Sciatic nerve (tissue), 2 donors: ENCODE measurements around the gene CAMK1G. TPM values are rescaled to one million over a fixed set of nuclear protein-coding genes. Genes with fewer than 3 reads are reported as not detected.

ENCODE experiments used
- ATAC-seq: fragments of 200-7000 bp; cut with Tn5 transposase; one replicate; pipeline ENCODE4 v1.9.1; 2020; ENCODE audit warnings: mild to moderate bottlenecking, moderate library complexity
- DNase-seq: peaks from one replicate; pipeline ENCODE4 v3.0.0-alpha.2; 2020; ENCODE audit warnings: low spot score
- intact Hi-C: fragments of 100-400 bp; cut with DNase I; formaldehyde crosslinking; loops from one replicate; pipeline ENCODE4 v1.14.2; 2022
- total RNA-seq: library from RNA; stranded (reverse); fragmentation: NEBNext Ultra II Directional; extraction: Animal tissue kit (Norgen Biotek cat#: 25700); gene quantifications from one replicate; pipeline ENCODE4 v1.2.1, GENCODE V29; 2021
- donor health status: DM: no; HTN: no; CAD: no.
- donor health status: DM: no; HTN: no; CAD: no.

CAMK1G gene
- total RNA-seq, 1 donor from 2014 or later, result 0.18 TPM

DNA sequence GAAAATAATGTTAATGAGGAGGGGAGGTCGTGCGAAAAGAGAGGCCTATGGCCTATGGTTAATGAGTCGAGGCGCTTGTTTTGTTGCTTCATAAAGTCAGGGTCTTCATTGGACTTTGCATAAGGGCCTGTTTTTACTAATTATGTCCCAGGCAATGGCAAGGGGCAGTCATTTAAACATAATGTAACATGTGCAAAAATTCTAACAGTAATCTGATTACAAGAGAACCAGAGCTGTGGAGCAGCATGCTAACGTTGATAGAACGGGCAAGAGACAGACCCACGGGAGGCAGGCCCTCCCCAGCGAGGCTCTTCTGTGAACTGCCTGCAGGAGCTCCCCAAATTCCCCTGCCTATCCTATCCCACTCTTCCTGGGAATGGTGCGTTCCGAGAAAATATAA is 22.6 kb upstream of the CAMK1G start:
- intact Hi-C loops, result no loop called here
- DNase-seq, result no peak
- ATAC-seq, result no peak

DNA sequence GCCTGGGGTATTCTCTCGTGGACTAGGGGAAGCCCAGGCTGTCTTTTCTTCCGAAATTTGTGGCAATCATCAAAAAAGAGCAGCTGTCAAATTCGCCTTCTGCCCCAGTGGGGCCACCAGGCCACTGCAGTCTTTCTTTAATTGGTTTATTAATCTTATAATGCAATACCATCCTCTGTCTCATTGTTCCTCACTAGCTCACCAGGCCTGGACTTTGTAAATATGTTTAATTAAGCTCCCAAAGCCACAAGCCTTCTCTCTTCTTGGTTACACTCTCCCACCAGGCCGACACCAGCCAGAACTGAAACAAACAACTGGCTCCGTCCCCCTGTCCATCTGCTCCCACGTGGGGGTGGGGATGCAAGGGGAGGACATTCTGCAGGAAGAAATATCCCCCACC is 22.0 kb upstream of the CAMK1G start:
- intact Hi-C loops, result no loop called here
- DNase-seq, result no peak
- ATAC-seq, result no peak

GRCh38 chr1:209564849-209565248 is 18.7 kb upstream of the CAMK1G start:
- no peak for ATAC-seq
- DNase-seq, result no peak
- intact Hi-C loops, result no loop called here

GRCh38 chr1:209565759-209566678 is 17.5 kb upstream of the CAMK1G start:
- DNase-seq (peak; percentile 81), ATAC-seq (peak; percentile 87)
- intact Hi-C loops, result no loop called here

GRCh38 chr1:209567698-209568175 is 15.8 kb upstream of the CAMK1G start:
- ATAC-seq (no peak), DNase-seq (no peak)
- intact Hi-C loops, result no loop called here

DNA sequence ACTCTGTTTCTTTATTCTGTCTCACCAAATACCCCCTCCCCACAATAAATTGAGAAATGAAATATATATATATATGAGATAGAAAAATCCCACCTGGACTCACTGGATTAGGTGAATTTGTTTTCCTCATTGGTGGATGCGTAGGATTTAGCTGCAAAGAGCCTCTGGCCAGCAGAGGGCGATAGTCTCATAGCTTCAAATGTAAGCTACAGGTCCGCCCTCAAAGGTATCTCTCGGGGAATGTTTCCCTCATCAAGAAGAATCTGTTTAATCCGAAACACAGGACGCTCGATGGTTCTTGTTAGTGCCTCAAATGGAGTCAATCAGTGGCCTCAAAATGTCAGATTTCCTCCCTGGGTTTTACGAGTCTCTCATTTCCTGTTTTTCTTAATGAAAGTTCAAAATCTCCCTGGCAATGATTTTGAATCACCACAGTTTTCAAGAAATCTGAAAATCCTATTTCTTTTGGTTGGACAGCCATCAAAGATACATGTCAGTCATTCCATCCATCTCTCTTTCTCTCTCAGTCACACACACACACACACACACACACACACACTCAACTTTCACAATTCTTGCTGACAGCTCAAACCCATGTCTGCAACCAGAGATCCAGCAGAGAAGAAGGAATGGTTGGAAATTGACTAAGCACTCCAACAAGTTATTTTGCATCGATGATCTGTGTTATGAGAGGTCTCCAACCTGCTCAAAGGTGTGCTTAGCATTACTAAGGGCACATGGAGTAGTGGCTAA is 13.9 kb upstream of the CAMK1G start:
- peak; percentile 62 for ATAC-seq
- DNase-seq, result peak; percentile 87
- intact Hi-C loops, result no loop called here

DNA sequence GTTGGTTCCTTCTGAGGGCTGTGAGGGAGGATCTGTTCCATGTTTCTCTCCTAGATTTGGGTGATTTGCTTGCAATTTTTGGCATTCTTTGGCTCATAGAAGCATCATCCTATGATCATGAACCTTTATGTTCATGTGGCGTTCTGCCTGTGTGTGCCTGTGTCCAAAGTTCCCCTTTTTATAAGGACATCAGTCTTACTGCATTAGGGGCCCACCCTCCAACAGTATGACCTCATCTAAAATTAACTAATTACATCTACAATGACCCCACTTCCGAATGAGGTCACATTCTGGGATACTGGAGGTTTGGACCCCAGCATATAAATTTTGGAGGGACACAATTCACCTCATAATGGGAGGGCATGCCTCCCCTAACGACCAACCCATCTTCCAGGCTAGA is 12.8 kb upstream of the CAMK1G start:
- ATAC-seq (no peak), DNase-seq (no peak)
- intact Hi-C loops, result no loop called here

- peak; percentile 93 for ATAC-seq
- intact Hi-C loops, result no loop called here
- peak; percentile 88 for DNase-seq
Measured at GRCh38 chr1:209576392-209577197, 6.9 kb upstream of the CAMK1G start.

DNA sequence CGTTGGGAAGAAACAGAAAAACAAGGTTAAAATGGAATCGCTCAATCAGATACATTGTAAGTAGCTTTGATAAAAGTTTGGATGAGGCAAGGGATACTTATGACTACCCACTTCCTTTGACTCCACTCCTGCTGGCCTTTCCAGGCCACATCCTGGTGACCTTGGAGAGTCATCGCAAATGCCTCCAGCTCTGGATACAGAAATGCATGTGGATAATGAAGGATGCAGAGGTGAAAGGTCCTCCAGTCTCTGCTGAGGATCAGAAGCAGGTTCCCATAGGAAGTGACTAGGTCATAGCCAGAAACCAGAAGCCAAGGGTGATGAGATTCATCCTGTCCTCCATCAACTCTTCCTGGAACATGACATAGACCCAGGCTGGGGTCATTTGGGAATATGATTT is 6.2 kb upstream of the CAMK1G start:
- ATAC-seq, result no peak
- intact Hi-C loops, result no loop called here
- DNase-seq, result no peak

GRCh38 chr1:209580577-209580976 is 2.9 kb upstream of the CAMK1G start:
- DNase-seq (no peak), ATAC-seq (no peak)
- intact Hi-C loops, result no loop called here

DNA sequence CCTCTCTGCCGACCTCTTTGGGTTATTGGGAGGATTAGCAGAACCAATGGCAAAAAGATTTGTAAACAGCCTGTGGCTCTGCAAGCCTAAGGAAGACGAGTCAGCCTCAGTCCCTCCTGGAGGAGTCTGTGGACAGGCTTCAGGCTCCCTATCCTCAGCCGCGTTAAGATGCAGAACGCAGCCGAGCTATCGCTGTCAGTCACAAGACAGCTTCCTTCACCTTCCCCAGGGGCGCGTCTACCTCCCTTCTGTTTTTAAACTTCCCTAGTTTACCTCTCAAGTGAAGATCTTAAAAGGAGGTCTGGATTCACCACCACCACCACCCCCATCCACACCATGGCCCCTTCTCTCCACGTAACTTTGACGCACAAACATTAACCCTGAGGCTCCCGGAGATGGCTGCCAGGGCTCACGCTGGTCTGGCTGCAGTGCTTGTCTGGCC is 738 bp downstream of the CAMK1G start:
- no peak for DNase-seq
- no peak for ATAC-seq
- intact Hi-C loops, result no loop called here

DNA sequence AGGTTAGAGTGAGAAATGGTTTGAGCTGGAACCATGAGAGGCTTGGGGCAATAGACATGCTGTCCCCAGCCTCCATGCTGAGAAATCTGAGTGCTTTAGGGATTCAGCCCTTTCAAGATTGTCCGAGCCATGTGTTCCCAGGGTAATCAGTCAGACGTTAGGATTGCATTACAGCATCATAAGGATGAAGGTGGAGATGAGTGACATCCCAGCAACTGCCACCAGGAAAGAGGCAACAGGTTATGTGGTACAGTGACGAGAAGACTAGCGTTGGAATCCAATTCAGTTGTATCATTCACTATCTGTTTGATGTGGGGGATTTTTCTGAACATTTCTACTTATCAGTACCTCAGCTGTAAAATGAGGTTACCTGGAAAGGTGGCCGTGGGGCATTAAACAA is 1.7 kb downstream of the CAMK1G start:
- ATAC-seq (no peak), DNase-seq (no peak)
- intact Hi-C loops, result no loop called here

DNA sequence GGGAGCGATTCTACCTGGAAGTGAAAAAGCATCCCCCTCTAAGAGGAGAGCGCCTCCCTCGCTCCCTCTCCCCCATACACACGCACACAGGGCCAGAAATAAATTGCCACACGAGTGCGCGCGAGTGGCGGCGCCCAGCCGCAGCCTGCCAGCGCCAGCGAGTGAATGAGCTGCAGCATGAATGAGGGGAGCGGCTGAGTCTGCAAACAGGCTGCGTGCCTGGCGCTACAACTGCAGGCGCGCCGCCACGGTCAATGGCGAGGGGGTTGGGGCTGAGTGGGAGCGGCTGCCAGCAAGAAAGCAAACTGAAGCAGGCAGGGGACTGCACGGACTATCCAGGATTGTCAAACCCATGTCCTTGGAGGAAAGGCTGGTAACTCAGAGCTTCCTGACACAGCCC is 2.2 kb downstream of the CAMK1G start:
- ATAC-seq (peak; percentile 59), DNase-seq (no peak)
- intact Hi-C loops, result no loop called here

GRCh38 chr1:209586221-209586740 is 2.8 kb downstream of the CAMK1G start:
- DNase-seq, result no peak
- intact Hi-C loops, result no loop called here
- no peak for ATAC-seq

DNA sequence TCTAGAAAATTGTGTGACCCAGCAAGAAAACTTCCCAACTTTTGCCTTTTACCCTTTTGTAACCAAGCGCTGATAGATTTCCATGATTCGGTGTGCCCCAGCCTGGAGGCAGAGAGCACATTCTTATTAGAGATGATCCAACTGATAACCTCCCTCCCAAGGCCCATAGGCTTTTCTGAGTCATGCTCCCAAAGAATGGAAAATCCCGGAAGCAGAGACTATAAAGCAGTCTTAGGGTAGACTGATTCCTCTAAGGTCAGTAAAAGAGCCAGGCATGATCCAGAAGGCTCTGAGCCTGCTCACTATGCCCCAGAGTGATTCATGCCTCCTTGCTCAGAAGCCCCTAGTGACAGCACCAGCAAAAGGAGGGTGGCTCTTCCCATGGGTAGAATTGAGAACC is 4.3 kb downstream of the CAMK1G start:
- no peak for ATAC-seq
- no peak for DNase-seq
- intact Hi-C loops, result no loop called here

DNA sequence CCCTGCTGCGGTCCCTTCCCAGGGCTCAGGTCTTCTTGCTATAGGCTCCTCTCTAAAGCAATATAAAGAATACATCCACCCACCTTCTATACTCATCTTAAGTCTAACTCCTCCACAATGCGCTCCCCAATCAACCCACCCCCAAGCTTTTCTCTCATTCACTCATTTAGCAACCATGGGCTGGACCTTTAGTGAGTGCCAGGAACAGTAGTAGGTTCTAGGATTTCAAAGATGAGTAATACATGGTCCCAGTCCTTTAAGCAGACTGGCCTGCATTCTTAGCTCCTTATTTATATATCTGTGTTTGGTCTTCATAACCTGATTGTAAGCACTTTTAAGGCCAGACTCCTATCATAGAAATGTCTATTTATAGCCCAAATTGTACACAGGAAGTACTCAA is 5.9 kb downstream of the CAMK1G start:
- intact Hi-C loops, result no loop called here
- ATAC-seq, result no peak
- no peak for DNase-seq

DNA sequence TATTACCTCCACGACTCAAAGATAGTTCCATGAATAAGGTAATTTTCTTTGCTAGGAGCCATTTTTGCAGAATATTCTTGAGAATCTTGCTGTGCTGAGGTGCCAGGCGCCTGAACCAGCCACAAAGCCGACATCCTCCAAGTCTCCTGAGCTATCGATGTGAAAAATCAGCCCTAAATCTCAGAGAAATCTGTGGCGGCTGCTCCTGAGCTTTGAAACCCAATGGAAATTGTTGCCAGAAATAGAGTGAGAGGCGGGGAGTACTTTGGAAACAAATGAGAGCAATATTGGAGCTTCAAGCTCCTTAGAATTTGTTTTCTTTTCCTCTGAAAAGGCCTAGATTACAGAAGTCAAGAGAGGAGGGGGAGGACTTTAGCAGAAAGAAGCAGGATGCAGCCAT is 6.3 kb downstream of the CAMK1G start:
- no peak for ATAC-seq
- intact Hi-C loops, result loop anchor here (5.0 kb wide), 1 partner anchor 102 kb away; no protein-coding TSS in a partner anchor
- DNase-seq, result no peak

- no peak for DNase-seq
- intact Hi-C loops, result loop anchor here (5.0 kb wide), 1 partner anchor 102 kb away; no protein-coding TSS in a partner anchor
- peak; percentile 62 for ATAC-seq
Measured at GRCh38 chr1:209590405-209590804, 6.9 kb downstream of the CAMK1G start.

DNA sequence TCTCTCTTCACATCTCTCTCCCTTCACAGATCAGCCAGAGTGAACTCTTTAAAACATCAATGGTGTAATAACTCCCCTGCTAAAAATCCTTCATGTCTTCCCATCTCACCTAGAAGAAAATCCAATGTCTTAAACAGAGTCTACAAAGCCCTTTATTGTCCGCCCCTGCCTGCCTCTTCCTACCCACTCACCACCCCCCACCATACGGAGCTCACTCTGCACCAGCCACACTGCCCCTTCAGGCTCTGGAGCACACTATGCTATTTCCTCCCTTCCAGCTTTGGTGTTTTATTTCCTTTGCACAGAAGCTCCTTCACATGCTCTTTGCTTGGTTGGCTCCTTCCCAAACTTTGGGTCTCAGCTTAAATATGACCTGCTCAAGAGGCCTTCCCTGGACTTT is 10.2 kb downstream of the CAMK1G start:
- ATAC-seq (no peak), DNase-seq (no peak)
- intact Hi-C loops, result loop anchor here (5.0 kb wide), 1 partner anchor 99 kb away; no protein-coding TSS in a partner anchor
